Neural cell (in vitro differentiated cells): ENCODE results near the gene AFAP1. TPM values are rescaled to one million over a fixed set of nuclear protein-coding genes. Genes with fewer than 3 reads are reported as not detected.

ENCODE experiments used
- H2AFZ ChIP-seq: fragments of 200-600, 300-800 bp; sonication (generic), shearing (Covaris generic); 2 replicates; pipeline ENCODE4 v1.6.0; 2014; ENCODE audit warnings: low read depth, mild to moderate bottlenecking, antibody characterized with exemption, low read length, moderate library complexity
- H3F3A ChIP-seq: fragments of 200-600 bp; shearing (Covaris generic); 2 replicates; pipeline ENCODE4 v1.6.1; 2016; ENCODE audit warnings: mild to moderate bottlenecking, moderate library complexity, mixed read lengths, antibody characterized with exemption, low read length; ENCODE audit not compliant: insufficient read depth, poor library complexity, severe bottlenecking
- H3K27ac ChIP-seq: fragments of 200-600, 300-800 bp; sonication (generic), shearing (Covaris generic); 2 replicates; pipeline ENCODE4 v1.5.1; 2014; ENCODE audit warnings: mild to moderate bottlenecking, low read length, moderate library complexity
- H3K27me3 ChIP-seq: fragments of 300-800, 200-600 bp; sonication (generic), shearing (Covaris generic); 2 replicates; pipeline ENCODE4 v1.6.0; 2014; ENCODE audit warnings: mild to moderate bottlenecking, low read depth, low read length, moderate library complexity; ENCODE audit not compliant: insufficient read depth
- H3K36me3 ChIP-seq: fragments of 300-800, 200-600 bp; sonication (generic), shearing (Covaris generic); 2 replicates; pipeline ENCODE4 v1.5.1; 2014; ENCODE audit warnings: mild to moderate bottlenecking, antibody characterized with exemption, low read length, moderate library complexity; ENCODE audit not compliant: insufficient read depth
- H3K4me2 ChIP-seq: fragments of 300-800, 200-600 bp; sonication (generic), shearing (Covaris generic); 2 replicates; pipeline ENCODE4 v1.6.0; 2014; ENCODE audit warnings: mild to moderate bottlenecking, low read length
- H3K4me3 ChIP-seq: fragments of 300-800, 200-600 bp; sonication (generic), shearing (Covaris generic); 2 replicates; pipeline ENCODE4 v1.5.1; 2014; ENCODE audit warnings: mild to moderate bottlenecking, low read length, moderate library complexity
- H3K79me2 ChIP-seq: fragments of 200-600 bp; shearing (Covaris generic); replicated peaks from 2 replicates; pipeline ENCODE4 v1.6.0; 2014; ENCODE audit warnings: mild to moderate bottlenecking, low read length, moderate library complexity; ENCODE audit not compliant: insufficient read depth
- H3K9ac ChIP-seq: fragments of 300-800, 200-600 bp; sonication (generic), shearing (Covaris generic); 2 replicates; pipeline ENCODE4 v1.6.1; 2016; ENCODE audit warnings: mild to moderate bottlenecking, low read length, mixed read lengths
- H3K9me2 ChIP-seq: fragments of 200-600 bp; shearing (Covaris generic); 2 replicates; pipeline ENCODE4 v1.6.1; 2016; ENCODE audit warnings: mild to moderate bottlenecking, low read length, mixed read lengths; ENCODE audit not compliant: insufficient read depth
- H3K9me3 ChIP-seq: fragments of 200-600, 300-800 bp; sonication (generic), shearing (Covaris generic); 2 replicates; pipeline ENCODE4 v1.6.1; 2016; ENCODE audit warnings: mild to moderate bottlenecking, mixed run types, low read length, moderate library complexity, mixed read lengths
- H4K20me1 ChIP-seq: fragments of 200-600 bp; shearing (Covaris generic); 2 replicates; pipeline ENCODE4 v1.6.1; 2016; ENCODE audit warnings: mild to moderate bottlenecking, mixed run types; ENCODE audit not compliant: insufficient read depth
- CTCF ChIP-seq: fragments of 450-650 bp; IDR thresholded peaks from 2 replicates; pipeline ENCODE4 v1.5.1; 2014; ENCODE audit warnings: antibody characterized with exemption, mild to moderate bottlenecking, moderate library complexity; ENCODE audit not compliant: poor library complexity, severe bottlenecking
- EP300 ChIP-seq: fragments of 450-650 bp; conservative IDR thresholded peaks from 2 replicates; pipeline ENCODE4 v1.6.1; 2014; ENCODE audit warnings: antibody characterized with exemption, mild to moderate bottlenecking, moderate library complexity; ENCODE audit not compliant: poor library complexity, severe bottlenecking
- EZH2 ChIP-seq: fragments of 200-600, 300-800 bp; shearing (Covaris generic), sonication (generic); IDR thresholded peaks from 2 replicates; pipeline ENCODE4 v1.6.1; 2014; ENCODE audit warnings: antibody characterized with exemption, low read length, borderline replicate concordance, mild to moderate bottlenecking; ENCODE audit not compliant: insufficient read depth, poor library complexity, severe bottlenecking
- MXI1 ChIP-seq: fragments of 450-650 bp; conservative IDR thresholded peaks from 2 replicates; pipeline ENCODE4 v1.6.1; 2014; ENCODE audit warnings: antibody characterized with exemption, mild to moderate bottlenecking; ENCODE audit not compliant: poor library complexity, severe bottlenecking
- POLR2AphosphoS5 ChIP-seq: IDR thresholded peaks from 2 replicates; pipeline ENCODE4 v1.6.1; 2012
- RAD21 ChIP-seq: fragments of 450-650 bp; conservative IDR thresholded peaks from 2 replicates; pipeline ENCODE4 v1.6.1; 2014; ENCODE audit warnings: antibody characterized with exemption, mild to moderate bottlenecking, moderate library complexity
- REST ChIP-seq: IDR thresholded peaks from 2 replicates; pipeline ENCODE4 v1.6.1; 2012; ENCODE audit warnings: borderline replicate concordance
- SMC3 ChIP-seq: fragments of 450-650 bp; conservative IDR thresholded peaks from 2 replicates; pipeline ENCODE4 v1.6.1; 2014; ENCODE audit warnings: antibody characterized with exemption, mild to moderate bottlenecking, moderate library complexity; ENCODE audit not compliant: poor library complexity
- TAF1 ChIP-seq: IDR thresholded peaks from 2 replicates; pipeline ENCODE4 v1.6.1; 2012; ENCODE audit warnings: low read depth
- polyA plus RNA-seq: library from polyadenylated mRNA; depleted of rRNA; stranded (reverse); fragments of >200 nt; gene quantifications from 2 replicates; pipeline ENCODE4 v1.2.3, GENCODE V29; 2014

The AFAP1 gene
- polyA plus RNA-seq, 1 donor from 2014 or later, result 38.9 TPM

DNA sequence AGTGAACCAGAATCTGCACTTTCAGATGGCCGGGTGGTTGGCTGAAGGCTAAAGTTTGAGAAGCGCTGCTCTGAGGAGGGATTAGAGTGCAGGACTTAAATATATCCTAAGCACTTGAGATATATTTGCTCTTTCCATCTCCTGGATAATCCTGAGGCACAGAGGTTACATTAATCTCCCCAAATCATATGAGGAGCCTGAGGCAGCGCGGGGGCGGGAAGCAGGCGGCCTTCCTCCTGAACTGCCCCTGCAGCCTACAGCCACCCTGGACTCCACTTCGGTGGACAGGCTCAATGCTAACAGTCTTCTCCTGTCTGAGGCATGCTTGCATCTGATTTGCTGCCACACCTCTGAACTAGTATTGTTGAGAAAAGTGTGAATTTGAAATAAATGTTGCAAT, 72.5 kb downstream of the AFAP1 start:
- Histone ChIP-seq H2AFZ (no peak overlapping the region), H3K9me2 (no peaks in the 10 kb centered on the region), H3K36me3 (no peaks in the 10 kb centered on the region), H3K27me3 (no peaks in the 10 kb centered on the region), H3K9ac (no peak overlapping the region), H3K79me2 (no peaks in the 10 kb centered on the region), H3K27ac (no peak overlapping the region), H3F3A (no peaks in the 10 kb centered on the region), H3K4me3 (no peak overlapping the region), H3K4me2 (no peak overlapping the region), H3K9me3 (no peaks in the 10 kb centered on the region), H4K20me1 (no peaks in the 10 kb centered on the region)
- TF ChIP-seq CTCF (no peak), REST (no peak), TAF1 (no peak), RAD21 (no peak), MXI1 (no peak), POLR2AphosphoS5 (no peak), EZH2 (no peak), SMC3 (no peak), EP300 (no peak)

DNA sequence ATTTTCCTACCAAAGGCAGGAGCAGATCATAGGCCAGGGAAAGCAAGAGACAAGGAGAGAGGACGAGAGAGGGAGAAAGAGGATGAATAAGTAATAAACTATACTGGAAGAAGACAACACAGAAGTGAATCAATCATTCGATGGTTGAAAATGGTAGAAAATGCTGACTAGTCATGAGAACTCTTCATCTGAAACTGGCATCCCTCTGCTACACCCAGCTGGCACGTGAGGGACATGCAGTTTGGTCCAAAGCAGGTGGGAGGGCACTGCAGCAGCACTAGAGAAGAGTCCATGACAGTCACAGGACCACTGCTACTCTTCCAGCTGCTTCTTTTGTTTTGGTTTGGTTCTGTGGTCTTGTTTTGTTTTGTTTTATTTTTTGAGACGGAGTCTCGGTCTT, 74.1 kb downstream of the AFAP1 start:
- H3K36me3 ChIP-seq, result no peaks in the 10 kb centered on the region
- no peaks in the 10 kb centered on the region for H4K20me1 ChIP-seq
- H3K9ac ChIP-seq, result no peak overlapping the region
- no peak overlapping the region for H3K4me3 ChIP-seq
- H3K79me2 ChIP-seq, result no peaks in the 10 kb centered on the region
- H3K9me3 ChIP-seq, result no peaks in the 10 kb centered on the region
- no peaks in the 10 kb centered on the region for H3K9me2 ChIP-seq
- H3K27me3 ChIP-seq, result no peaks in the 10 kb centered on the region
- no peak overlapping the region for H2AFZ ChIP-seq
- no peak overlapping the region for H3K4me2 ChIP-seq
- no peaks in the 10 kb centered on the region for H3F3A ChIP-seq
- TF ChIP-seq RAD21 (no peak), SMC3 (no peak), TAF1 (no peak), REST (no peak), MXI1 (no peak), POLR2AphosphoS5 (no peak), EZH2 (no peak), EP300 (no peak)
- H3K27ac ChIP-seq, result no peak overlapping the region
